ENCODE data around the gene RNMT. TPM values are rescaled to one million over a fixed set of nuclear protein-coding genes. Genes with fewer than 3 reads are reported as not detected.
A peak's percentile ranks its signal among the peaks of the same experiment; 100 is the strongest.
"Not testable (repeated sequence)": the region's sequence is repeated elsewhere in the genome, so short reads cannot be mapped to it uniquely, and the experiment has no call there.

RNMT gene
- polyA plus RNA-seq, 3 donors = 51.2 to 61.8 (median 61.0) TPM

DNA sequence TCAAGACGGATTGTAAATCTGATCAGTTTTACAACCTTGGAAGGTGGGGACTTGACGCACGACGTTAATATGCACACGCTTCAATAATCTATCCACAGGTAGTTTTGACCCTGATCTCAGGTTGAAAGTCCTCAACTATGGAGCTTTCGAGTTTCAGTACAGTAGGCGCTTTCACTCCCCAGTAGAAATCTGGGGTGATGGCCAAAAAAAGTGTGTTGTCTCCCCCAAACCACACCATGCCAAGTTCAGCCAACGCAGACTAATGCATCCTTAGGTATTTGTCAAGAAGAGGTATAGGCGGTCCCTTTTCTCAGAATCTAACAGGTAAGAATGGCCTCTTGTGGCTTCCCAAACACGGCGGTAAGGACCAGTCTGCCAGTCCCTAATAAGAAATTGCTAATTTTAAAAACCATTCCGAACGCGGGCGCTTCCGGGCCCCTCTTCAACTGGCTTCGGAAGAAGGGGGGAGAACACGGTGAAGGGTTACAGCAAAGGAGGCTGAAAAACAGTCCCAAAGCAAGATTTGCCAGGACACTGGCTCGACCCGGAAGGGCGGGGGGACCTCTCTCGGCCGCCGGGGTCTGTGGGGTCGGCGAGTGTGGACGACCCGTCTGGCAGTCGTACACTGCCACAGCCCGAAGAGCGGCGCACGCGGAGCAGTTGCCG is 774 bp upstream of the RNMT start:
- DNase-seq = peak; percentile 14

GRCh38 chr18:13726972-13727331 is 479 bp downstream of the RNMT start:
- no peak for DNase-seq

DNA sequence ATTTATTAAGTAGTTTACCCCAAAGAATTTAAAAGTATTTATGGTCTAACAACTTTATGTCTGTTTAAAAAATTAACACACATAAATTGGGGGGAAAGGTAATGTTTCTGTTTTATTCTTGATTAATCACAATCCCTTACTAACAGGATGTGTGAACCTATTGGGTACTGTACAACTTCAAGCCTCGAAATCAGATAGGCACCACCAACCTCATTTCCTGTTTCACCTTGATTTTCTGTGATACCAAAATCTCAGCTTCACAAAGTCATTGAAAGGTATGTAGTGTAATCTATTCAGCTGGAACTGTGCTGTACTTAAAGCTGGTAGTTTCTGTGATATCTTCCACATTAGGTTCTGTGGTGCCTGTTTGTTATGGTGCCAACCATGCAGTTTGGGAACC is 4.0 kb downstream of the RNMT start:
- no peak for DNase-seq

GRCh38 chr18:13735681-13736080 is 9.2 kb downstream of the RNMT start:
- DNase-seq = no peak

- peak; percentile 16 for DNase-seq
Observed at GRCh38 chr18:13745696-13746095, 19.2 kb downstream of the RNMT start.

DNA sequence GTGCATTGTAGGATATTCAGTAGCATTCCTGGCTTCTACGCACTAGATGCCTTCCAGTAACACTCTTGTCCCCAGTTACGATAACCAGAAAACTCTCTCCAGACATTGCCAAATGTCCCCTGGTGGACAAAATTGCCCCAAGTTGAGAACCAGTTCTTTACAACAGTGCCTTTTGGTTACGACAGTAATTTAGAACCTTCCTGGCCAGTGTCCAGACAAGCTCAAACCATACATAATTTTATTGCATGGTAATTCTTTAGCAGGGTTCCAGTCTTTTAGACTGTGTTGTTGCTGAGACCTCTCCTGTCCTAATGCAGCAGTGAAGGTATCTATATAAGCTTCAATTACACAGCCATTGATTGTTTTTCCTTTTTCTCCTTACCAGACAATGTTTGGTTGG is 20.2 kb downstream of the RNMT start:
- no peak for DNase-seq

- not testable (repeated sequence) for DNase-seq
Observed at GRCh38 chr18:13751599-13751998, 25.1 kb downstream of the RNMT start.

DNA sequence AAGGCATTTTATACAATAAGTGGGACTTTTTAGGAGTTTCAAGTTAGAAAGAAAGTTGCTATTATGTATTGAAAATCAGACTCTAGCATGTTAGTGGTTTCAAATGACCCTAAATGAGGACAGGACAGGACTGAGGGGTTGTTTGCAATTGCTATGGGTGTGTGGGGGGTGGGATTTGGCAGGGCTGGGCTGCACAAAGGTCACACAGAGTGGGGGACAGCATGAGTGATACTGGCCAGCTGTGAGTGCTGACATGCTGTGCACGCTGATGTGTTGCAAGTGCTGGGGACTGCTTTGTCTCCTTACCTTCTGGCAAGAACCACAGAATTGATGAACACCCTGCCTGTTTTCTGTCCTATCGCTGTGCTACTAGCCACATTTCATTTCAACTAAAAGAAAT is 29.8 kb downstream of the RNMT start:
- DNase-seq = no peak

GRCh38 chr18:13756671-13757070 is 30.2 kb downstream of the RNMT start:
- DNase-seq = no peak

GRCh38 chr18:13758622-13759021 is 32.1 kb downstream of the RNMT start:
- no peak for DNase-seq

DNA sequence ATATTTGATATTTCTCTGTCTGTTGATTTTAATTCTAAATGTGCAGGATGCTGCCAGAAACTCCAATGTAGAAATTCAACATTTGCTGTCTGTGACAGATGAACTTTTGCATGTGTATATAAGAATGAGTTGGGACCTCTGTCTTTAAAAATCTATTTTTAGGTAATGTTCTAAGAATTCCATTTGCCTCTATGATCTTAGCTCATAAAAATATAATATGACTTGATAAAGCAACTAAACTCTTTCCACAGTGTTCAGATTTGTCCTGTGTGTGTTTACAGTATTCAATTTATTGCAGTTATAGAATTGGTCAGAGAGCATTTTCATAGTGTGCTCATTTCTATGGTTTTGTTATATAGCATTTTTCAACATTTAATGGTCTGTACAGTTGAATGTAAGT is 33.6 kb downstream of the RNMT start:
- no peak for DNase-seq

DNA sequence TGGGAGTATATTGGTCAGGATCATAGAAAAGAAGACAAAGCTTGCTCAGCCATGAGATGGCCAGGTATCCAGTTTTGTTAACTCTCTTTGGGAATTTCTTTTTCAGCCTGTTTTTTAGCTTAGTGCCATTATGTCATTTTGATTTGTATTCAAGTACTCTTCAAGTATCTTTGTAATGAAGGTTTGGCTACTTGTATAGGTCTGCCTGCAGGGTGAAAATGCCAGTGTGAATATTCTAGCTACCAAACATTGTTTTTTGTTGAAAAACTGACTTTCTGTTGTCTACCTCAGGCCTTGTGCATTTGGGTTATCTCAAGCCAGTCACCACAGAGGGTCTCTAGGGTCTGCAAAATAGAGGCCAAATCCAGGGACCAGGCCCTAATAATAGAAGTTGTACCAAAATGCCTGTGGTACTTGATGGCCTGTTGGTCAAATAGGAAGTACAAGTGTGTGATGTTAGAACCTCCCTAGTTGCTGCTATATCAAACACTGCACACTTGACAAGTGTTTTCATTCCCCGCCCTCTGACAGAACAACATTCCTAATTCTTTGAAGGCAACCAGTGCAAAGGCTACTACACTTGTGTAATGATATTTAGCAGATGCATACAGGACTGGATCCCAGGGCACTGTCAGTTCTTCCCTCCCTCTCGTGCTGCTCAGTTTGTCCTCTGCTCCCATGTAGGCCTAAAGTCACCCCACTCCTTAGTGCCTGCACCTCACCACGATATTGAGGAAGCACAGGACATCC is 36.4 kb downstream of the RNMT start:
- no peak for DNase-seq

GRCh38 chr18:13775058-13775457 is 48.6 kb downstream of the RNMT start:
- no peak for DNase-seq

GRCh38 chr18:13791181-13791580 is 64.7 kb downstream of the RNMT start:
- DNase-seq = no peak

DNA sequence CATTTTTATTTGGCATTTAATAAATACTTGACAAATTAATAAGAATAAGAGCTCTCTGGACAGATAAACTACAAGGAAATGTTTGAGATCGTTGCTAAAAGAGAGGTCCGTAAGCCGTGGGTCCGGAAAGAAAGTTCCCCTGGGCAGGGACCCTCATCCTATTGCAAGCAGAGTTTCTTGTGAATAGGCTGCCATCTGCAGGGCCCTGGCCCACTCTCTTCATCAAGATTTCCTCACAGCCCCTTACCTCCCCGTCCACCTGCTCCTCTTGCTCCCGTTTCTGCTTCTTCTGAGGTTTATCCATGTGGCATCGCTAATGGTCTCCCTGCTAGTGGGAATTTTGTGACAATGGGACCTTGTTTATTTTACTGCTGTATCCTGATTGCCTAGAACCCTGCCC is 67.3 kb downstream of the RNMT start:
- DNase-seq = no peak

DNA sequence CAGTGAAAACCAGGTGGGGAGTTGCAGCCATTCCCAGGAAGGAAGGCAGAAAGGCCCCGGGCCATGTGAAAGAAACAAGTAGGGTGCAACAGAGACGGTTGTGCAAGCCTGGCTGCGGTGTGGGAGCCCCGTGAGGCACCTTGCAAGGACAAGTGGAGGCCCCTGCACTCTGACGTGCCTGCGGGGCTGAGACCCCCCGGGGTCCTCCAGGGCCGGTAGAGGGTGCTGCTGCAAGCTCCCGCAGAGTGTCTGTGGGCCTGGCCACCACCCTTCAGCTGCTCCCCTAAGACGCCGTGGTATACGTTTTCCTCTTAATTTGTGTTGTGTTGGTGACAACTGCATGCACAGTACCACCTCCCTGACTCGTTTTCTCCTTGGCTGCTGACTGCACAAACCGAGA is 70.0 kb downstream of the RNMT start:
- DNase-seq = no peak

DNA sequence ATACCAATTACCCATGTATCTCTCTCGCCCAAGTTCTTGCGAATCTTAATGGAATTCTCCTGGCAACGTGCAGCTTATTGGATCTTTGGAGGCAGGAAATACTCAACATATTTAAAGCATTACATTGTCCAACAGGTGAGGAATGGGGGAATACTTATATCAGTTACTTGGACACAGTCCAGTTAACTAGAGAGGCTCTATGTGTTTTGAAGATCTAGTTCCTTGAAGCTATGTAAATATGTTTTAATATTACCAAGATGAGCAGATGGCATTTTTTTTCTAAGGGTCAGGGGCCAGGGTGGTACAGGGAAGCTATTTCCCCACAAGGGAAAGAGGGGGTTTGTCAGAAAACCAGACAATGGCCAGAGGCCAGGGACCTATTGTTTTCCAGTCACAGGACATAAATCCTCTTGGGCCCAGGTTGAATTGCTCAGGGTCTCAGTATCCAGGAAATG is 70.7 kb downstream of the RNMT start:
- no peak for DNase-seq

GRCh38 chr18:13799396-13799795 is 72.9 kb downstream of the RNMT start:
- DNase-seq = no peak

DNA sequence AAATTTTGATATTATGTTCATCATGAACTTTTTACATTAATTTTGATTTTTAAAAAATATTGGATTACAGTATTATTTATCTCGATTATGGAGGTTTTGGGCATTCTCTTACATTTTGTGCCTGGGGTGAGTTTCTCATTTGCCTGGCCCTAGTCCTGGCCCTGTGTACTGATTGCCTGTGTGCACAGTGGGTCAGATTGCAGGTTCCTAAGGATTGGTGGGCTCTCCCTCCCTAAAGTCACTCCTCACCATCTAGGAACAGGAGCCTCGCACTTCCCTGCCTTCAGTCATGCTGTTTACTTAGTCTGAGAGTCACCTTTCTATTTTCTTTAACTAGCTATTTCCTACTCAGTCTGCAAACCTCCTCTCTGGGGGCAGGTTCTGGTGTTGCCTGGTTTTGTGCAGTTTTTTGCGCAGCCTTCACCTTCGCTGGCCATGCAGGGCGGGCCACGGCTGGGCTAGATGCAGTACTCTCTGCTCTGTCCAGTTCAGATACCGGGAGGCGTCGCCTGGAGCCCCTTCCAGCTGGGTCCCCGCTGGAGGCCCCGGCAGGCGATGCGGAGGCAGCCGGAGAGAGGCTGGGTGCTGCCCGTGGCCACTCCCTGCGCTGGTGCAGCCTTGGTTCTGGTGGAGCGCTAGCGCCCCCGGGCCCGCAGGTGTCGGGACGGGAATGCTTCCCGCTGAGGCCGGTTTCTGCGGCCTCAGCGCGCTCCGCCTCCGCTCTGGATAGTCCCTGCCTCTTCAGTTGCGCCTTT is 74.2 kb downstream of the RNMT start:
- DNase-seq = peak; percentile 68

DNA sequence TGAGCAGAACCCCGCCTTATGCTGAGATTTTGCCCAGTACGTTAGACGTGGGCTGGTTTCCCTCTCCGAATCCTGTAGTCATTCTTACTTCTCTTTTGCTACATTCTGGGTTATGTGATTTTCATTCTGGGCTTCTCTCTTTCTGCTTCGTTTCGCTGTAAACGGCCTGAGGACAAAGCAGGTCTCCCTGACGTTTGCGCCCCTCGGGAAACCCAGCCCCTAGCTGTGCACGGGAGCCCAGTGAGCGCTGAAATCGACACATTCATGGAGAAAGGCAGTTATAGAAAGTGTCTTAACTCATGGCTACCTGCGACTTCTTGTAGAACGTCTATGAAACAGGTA is 74.8 kb downstream of the RNMT start:
- no peak for DNase-seq

DNA sequence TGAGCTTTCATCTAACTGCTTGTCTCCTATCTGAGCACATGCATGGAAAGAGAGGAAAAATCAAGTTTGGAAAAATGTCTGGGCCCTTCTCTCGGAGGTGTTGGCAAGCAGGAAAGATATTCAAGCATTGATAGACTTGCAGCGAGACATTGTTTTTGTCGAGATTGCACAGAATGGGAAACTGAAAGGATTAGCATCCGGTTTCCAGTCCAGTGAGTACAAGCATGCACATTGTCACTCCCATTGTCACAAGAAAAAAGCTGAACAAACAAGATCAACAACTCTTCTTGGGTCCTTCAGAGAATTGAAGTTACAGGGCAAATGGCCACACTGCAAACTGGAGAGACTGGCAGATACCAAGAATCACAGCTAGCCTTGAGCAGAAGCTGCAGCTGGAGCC is 77.8 kb downstream of the RNMT start:
- DNase-seq = no peak

DNA sequence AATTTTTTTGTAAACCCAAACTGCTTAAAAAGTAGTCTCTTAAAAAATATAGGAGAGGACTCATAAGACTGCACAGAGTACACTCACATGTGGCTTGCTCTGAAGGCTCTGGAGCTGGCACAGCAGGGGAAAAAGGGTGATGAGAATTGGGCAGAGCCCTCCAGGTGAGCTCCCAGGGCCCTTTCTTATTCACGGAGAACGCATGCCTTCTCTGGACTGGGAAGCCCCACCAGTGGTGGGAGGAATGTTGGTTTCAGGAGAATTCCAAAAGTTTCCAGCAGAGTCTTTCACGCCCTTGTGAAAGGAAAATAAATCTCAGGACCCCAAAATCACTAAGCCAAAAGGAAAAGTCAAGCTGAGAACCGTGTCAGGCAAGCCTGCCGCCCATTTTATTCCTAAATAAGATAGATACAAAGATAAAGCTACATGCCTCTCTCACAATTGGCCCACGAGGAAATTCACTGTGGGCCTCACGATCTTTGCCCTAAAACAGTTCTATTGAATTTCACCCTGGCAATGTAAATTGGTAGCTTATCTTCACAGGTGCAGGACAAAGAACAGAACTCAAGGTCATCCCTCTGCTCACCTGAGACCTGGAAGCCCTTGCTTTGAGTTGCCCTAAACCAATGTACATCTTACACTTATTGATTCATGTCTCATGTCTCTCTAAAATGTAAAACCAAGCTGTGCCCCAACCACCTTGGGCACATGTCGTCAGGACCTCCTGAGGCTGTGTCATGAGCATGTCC is 82.0 kb downstream of the RNMT start:
- no peak for DNase-seq

Measured in renal pelvis (tissue), 4 donors.